Tibial artery (tissue), 4 donors: ENCODE measurements around the gene UGGT1.

Experiments
- DNase-seq, 2 donors: peaks; one replicate each; pipeline ENCODE4 v3.0.0-alpha.2; 2019
- H3K27ac ChIP-seq, 2 donors: fragments of 200-600 bp; sonication (generic) in 1 of 2; 1 replicate in 1 of 2; 2 replicates in 1 of 2; pipeline ENCODE4 v1.5.1; 2018 to 2019; ENCODE audit warnings: mild to moderate bottlenecking in 1 of 2
- H3K27me3 ChIP-seq, 2 donors: fragments of 200-600 bp; sonication (generic) in 1 of 2; one replicate each; pipeline versions ENCODE4 v1.5.1 to v1.6.0; 2016 to 2019
- H3K36me3 ChIP-seq, 3 donors: fragments of 200-600 bp; sonication (generic) in 2 of 3; one replicate each; pipeline ENCODE4 v1.5.1; 2016 to 2019; ENCODE audit warnings: mild to moderate bottlenecking in 2 of 3
- H3K4me1 ChIP-seq, 4 donors: fragments of 200-600 bp; sonication (generic) in 2 of 4; 1 replicate in 3 of 4; 2 replicates in 1 of 4; pipeline ENCODE4 v1.5.1; 2016 to 2019
- H3K4me3 ChIP-seq, 2 donors: fragments of 200-600 bp; sonication (generic) in 1 of 2; 1 replicate in 1 of 2; 2 replicates in 1 of 2; pipeline ENCODE4 v1.5.1; 2018 to 2019; ENCODE audit warnings: mild to moderate bottlenecking in 2 of 2
- H3K9me3 ChIP-seq, 3 donors: fragments of 200-600 bp; sonication (generic) in 1 of 3; one replicate each; pipeline ENCODE4 v1.5.1; 2016 to 2019
- CTCF ChIP-seq, 2 experiments: fragments of 200-600 bp in 1 of 2; fragments of 450-650 bp in 1 of 2; IDR thresholded peaks; one replicate each; pipeline ENCODE4 v1.5.1; 2017 to 2019; ENCODE audit warnings: antibody characterized with exemption in 2 of 2, mild to moderate bottlenecking in 1 of 2, moderate library complexity in 1 of 2
- intact Hi-C: fragments of 100-400 bp; cut with DNase I; formaldehyde crosslinking; loops from one replicate; pipeline ENCODE4 v1.15.0; 2023; ENCODE audit warnings: low total_unique reads

The UGGT1 gene

GRCh38 chr2:128219891-128220290 lies 128.9 kb downstream of the UGGT1 start:
- TF ChIP-seq CTCF (IDR thresholded peaks at IDR 0.05), result no peak
- Histone ChIP-seq H3K36me3 (no peaks in the 10 kb centered on the region), H3K4me3 (no peak overlapping the region), H3K27me3 (peaks cover 0 to 2% of the 10 kb centered on the region in 2 donors), H3K4me1 (no peaks in the 10 kb centered on the region), H3K9me3 (no peaks in the 10 kb centered on the region), H3K27ac (no peak overlapping the region)
- DNase-seq, result no peak
- intact Hi-C loops, result no loop called here

GRCh38 chr2:128227862-128228261 lies 136.9 kb downstream of the UGGT1 start:
- no peak overlapping the region for H3K4me3 ChIP-seq
- TF ChIP-seq CTCF (IDR thresholded peaks at IDR 0.05), result no peak
- H3K36me3 ChIP-seq, result no peaks in the 10 kb centered on the region
- intact Hi-C loops, result no loop called here
- H3K4me1 ChIP-seq, result peaks cover 0 to 4% (median 4%) of the 10 kb centered on the region in 4 donors
- H3K27ac ChIP-seq, result no peak overlapping the region
- H3K27me3 ChIP-seq, result no peaks in the 10 kb centered on the region
- DNase-seq, result no peak
- H3K9me3 ChIP-seq, result no peaks in the 10 kb centered on the region

- H3K27me3 ChIP-seq, result no peaks in the 10 kb centered on the region
- no peak for TF ChIP-seq CTCF (IDR thresholded peaks at IDR 0.05)
Measured at GRCh38 chr2:128228894-128229293, 137.9 kb downstream of the UGGT1 start.

GRCh38 chr2:128232965-128233789 lies 142.2 kb downstream of the UGGT1 start:
- Histone ChIP-seq H3K4me3 (peak overlapping the region; percentile 58 to 78), H3K27me3 (no peaks in the 10 kb centered on the region), H3K36me3 (no peaks in the 10 kb centered on the region), H3K27ac (peak overlapping the region; percentile 53 to 54), H3K9me3 (no peaks in the 10 kb centered on the region), H3K4me1 (peaks cover 0 to 12% (median 7%) of the 10 kb centered on the region in 4 donors)
- peak; percentile 85 to 89 for DNase-seq
- intact Hi-C loops, result loop anchor here (5.0 kb wide), 1 partner anchor 51 kb away; no protein-coding TSS in a partner anchor
- peak; percentile 89 to 92 for TF ChIP-seq CTCF (IDR thresholded peaks at IDR 0.05)

More at GRCh38 chr2:128228894-128229293, 137.9 kb downstream of the UGGT1 start:
- Histone ChIP-seq H3K4me1 (peaks cover 0 to 12% (median 7%) of the 10 kb centered on the region in 4 donors), H3K4me3 (no peak overlapping the region), H3K27ac (no peak overlapping the region), H3K9me3 (no peaks in the 10 kb centered on the region), H3K36me3 (no peaks in the 10 kb centered on the region)
- DNase-seq, result no peak
- intact Hi-C loops, result no loop called here

GRCh38 chr2:128233790-128234395 lies 142.9 kb downstream of the UGGT1 start:
- no peak for TF ChIP-seq CTCF (IDR thresholded peaks at IDR 0.05)
- Histone ChIP-seq H3K9me3 (no peaks in the 10 kb centered on the region), H3K4me1 (peaks cover 0 to 12% (median 7%) of the 10 kb centered on the region in 4 donors), H3K36me3 (no peaks in the 10 kb centered on the region), H3K4me3 (peak overlapping the region; percentile 58 to 78), H3K27ac (no peak overlapping the region), H3K27me3 (no peaks in the 10 kb centered on the region)
- no peak for DNase-seq
- intact Hi-C loops, result loop anchor here (5.0 kb wide), 1 partner anchor 52 kb away; no protein-coding TSS in a partner anchor
